Measurements from ENCODE around the gene CDNF. TPM values are rescaled to one million over a fixed set of nuclear protein-coding genes. Genes with fewer than 3 reads are reported as not detected.
"Not testable (repeated sequence)": the region's sequence is repeated elsewhere in the genome, so short reads cannot be mapped to it uniquely, and the experiment has no call there.

Gene CDNF
- total RNA-seq, 1 donor from 2014 or later, result 1.5 TPM

DNA sequence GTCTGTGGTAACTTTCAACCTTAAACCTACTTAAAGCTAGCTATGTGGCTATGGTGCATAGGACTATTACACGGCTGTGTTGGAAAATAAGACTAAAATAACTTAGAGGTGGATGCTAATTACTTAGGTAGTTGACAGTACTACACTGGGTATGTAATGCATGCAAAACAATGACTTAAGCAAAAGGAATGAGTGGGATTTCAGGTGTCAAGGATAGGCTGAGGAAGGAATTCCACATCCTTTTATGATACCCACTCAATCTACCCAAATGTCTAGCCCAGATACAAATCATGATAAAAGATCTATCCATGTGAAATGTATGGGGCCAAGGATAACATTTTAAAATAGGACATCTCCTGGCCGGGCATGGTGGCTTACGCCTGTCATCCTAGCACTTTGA, 13.9 kb downstream of the CDNF start:
- intact Hi-C loops (cut with micrococcal nuclease), result loop anchor here (5.0 kb wide), 1 partner anchor 327 kb away; no protein-coding TSS in a partner anchor
- Histone ChIP-seq H3K9me3 (replicated peaks) (no peaks in the 10 kb centered on the region), H3K4me1 (peaks cover 5% of the 10 kb centered on the region), H3K27me3 (ENCODE audit: low read depth) (no peaks in the 10 kb centered on the region), H3K27ac (replicated peaks) (no peak overlapping the region), H3K4me3 (no peak overlapping the region), H3K36me3 (no peaks in the 10 kb centered on the region)
- DNase-seq, result no peak
- TF ChIP-seq, protein P1, sequence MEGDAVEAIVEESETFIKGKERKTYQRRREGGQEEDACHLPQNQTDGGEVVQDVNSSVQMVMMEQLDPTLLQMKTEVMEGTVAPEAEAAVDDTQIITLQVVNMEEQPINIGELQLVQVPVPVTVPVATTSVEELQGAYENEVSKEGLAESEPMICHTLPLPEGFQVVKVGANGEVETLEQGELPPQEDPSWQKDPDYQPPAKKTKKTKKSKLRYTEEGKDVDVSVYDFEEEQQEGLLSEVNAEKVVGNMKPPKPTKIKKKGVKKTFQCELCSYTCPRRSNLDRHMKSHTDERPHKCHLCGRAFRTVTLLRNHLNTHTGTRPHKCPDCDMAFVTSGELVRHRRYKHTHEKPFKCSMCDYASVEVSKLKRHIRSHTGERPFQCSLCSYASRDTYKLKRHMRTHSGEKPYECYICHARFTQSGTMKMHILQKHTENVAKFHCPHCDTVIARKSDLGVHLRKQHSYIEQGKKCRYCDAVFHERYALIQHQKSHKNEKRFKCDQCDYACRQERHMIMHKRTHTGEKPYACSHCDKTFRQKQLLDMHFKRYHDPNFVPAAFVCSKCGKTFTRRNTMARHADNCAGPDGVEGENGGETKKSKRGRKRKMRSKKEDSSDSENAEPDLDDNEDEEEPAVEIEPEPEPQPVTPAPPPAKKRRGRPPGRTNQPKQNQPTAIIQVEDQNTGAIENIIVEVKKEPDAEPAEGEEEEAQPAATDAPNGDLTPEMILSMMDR (IDR thresholded peaks at IDR 0.05; ENCODE audit: borderline replicate concordance), result no peak

GRCh38 chr10:14822879-14823755, 14.7 kb downstream of the CDNF start:
- H3K27me3 ChIP-seq (ENCODE audit: low read depth), result no peaks in the 10 kb centered on the region
- no peaks in the 10 kb centered on the region for H3K9me3 ChIP-seq (replicated peaks)
- intact Hi-C loops (cut with micrococcal nuclease), result loop anchor here (5.0 kb wide), 1 partner anchor 326 kb away; no protein-coding TSS in a partner anchor
- no peaks in the 10 kb centered on the region for H3K36me3 ChIP-seq
- no peak overlapping the region for H3K4me3 ChIP-seq
- DNase-seq, result peak; percentile 17
- peaks cover 5% of the 10 kb centered on the region for H3K4me1 ChIP-seq
- TF ChIP-seq, protein P1 (IDR thresholded peaks at IDR 0.05; ENCODE audit: borderline replicate concordance), result peak; percentile 65
- H3K27ac ChIP-seq (replicated peaks), result no peak overlapping the region

DNA sequence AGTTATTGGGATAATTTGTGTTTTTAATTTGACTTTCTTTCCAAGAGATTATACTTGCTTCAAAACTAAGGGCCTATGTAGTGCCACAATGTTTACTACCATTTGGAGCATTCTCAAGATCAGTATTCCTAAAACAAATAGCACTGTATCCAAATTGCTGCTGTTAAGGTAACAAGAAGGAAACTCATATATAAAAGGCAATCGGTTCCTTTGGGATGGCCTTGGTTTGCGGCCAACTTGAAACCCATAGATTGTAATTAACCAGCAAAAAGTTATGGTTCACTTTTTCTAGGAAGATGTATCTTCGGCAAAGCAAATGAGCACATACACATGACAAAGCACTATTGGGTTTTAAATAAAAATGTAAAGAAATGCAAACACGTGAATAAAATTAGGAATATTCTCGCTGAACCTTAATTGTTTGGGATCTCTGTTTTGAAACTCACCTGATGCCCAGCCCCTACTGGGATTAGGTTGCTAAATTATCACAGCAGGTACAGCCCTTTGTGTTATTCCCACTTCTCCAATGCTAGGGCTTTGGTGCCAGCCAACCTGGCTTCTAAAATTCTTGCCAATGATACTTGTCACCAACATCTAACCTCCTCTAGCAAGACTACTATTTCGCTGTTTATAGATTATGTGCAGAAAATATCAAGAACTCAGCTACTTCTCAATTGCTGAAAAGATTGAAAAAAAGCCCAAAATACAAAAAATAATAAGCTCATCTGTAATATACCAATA, 16.0 kb downstream of the CDNF start:
- intact Hi-C loops (cut with micrococcal nuclease), result loop anchor here (5.0 kb wide), 1 partner anchor 325 kb away; no protein-coding TSS in a partner anchor
- Histone ChIP-seq H3K9me3 (replicated peaks) (no peaks in the 10 kb centered on the region), H3K27ac (replicated peaks) (no peak overlapping the region), H3K4me1 (peaks cover 5% of the 10 kb centered on the region), H3K4me3 (no peak overlapping the region), H3K27me3 (ENCODE audit: low read depth) (no peaks in the 10 kb centered on the region), H3K36me3 (no peaks in the 10 kb centered on the region)
- TF ChIP-seq, protein P1 (IDR thresholded peaks at IDR 0.05; ENCODE audit: borderline replicate concordance), result no peak
- no peak for DNase-seq

DNA sequence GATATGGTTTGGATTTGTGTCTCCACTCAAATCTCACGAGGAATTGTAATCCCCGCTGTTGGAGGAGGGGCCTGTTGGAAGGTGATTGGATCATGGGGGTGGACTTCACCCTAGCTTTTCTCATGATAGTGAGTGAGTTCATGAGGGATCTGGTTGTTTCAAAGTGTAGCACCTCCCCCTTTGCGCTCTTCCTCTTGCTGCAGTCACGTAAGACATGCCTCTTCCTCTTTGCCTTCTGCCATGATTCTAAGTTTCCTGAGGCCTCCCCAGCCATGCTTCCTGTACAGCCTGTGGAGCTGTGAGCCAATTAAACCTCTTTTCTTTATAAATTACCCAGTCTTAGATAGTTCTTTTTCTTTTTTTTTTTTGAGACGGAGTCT, 17.1 kb downstream of the CDNF start:
- H3K4me3 ChIP-seq, result no peak overlapping the region
- TF ChIP-seq, protein P1 (IDR thresholded peaks at IDR 0.05; ENCODE audit: borderline replicate concordance), result no peak
- DNase-seq, result no peak
- H3K27ac ChIP-seq (replicated peaks), result no peak overlapping the region
- intact Hi-C loops (cut with micrococcal nuclease), result loop anchor here (5.0 kb wide), 1 partner anchor 323 kb away; no protein-coding TSS in a partner anchor
- no peaks in the 10 kb centered on the region for H3K27me3 ChIP-seq (ENCODE audit: low read depth)
- no peaks in the 10 kb centered on the region for H3K36me3 ChIP-seq
- H3K4me1 ChIP-seq, result peaks cover 5% of the 10 kb centered on the region
- H3K9me3 ChIP-seq (replicated peaks), result no peaks in the 10 kb centered on the region

DNA sequence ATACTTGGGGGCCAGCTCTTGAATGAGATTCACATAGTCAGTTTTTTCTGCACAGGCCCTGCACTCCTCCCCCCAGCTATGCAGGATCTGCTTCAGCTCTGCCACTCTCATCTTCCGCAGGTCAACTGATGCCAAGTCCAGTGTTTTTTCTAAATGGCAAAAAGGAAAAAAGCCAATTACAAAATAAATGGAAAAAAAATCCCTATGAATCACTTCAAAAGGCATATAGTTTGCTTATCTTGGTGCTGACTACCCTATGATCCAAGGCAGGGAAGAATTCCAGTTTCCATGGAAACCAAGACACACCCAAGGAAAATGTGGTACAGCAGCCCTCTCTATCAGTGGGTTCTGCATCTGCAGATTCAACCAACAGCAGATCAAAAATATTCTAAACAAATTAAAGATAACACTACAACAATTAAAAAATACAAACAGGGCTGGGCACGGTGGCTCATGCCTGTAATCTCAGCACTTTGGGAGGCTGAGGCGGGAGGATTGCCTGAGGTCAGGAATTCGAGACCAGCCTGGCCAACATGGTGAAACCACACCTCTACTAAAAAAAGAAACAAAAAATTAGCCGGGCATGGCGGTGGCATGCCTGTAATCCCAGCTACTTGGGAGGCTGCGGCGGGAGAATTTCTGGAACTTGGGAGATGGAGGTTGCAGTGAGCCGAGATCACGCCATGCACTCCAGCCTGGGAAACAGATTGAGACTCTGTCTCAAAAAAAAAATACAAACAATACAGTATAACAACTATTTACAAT, 17.6 kb downstream of the CDNF start:
- H3K36me3 ChIP-seq, result no peaks in the 10 kb centered on the region

GRCh38 chr10:14816717-14817116, 21.1 kb downstream of the CDNF start:
- H3K4me3 ChIP-seq; H3K9me3 ChIP-seq (replicated peaks); DNase-seq; H3K4me1 ChIP-seq; H3K27ac ChIP-seq (replicated peaks); H3K36me3 ChIP-seq; H3K27me3 ChIP-seq (ENCODE audit: low read depth); intact Hi-C loops (cut with micrococcal nuclease): not testable (repeated sequence)

More for the DNA sequence above, 17.6 kb downstream of the CDNF start:
- Histone ChIP-seq H3K27me3 (ENCODE audit: low read depth) (no peaks in the 10 kb centered on the region), H3K27ac (replicated peaks) (no peak overlapping the region), H3K4me3 (no peak overlapping the region), H3K9me3 (replicated peaks) (no peaks in the 10 kb centered on the region), H3K4me1 (peaks cover 5% of the 10 kb centered on the region)
- TF ChIP-seq, protein P1 (IDR thresholded peaks at IDR 0.05; ENCODE audit: borderline replicate concordance), result no peak
- no peak for DNase-seq
- intact Hi-C loops (cut with micrococcal nuclease), result loop anchor here (5.0 kb wide), 1 partner anchor 323 kb away; no protein-coding TSS in a partner anchor
